GM19455 (cell line): ENCODE measurements around the gene MBP.
"Not testable (repeated sequence)": the region's sequence is repeated elsewhere in the genome, so short reads cannot be mapped to it uniquely, and the experiment has no call there.

Experiments
- ATAC-seq: cut with Tn5 transposase; IDR thresholded peaks from one replicate; pipeline ENCODE4 v1.9.1; 2021; ENCODE audit not compliant: unreplicated experiment

The MBP gene

DNA sequence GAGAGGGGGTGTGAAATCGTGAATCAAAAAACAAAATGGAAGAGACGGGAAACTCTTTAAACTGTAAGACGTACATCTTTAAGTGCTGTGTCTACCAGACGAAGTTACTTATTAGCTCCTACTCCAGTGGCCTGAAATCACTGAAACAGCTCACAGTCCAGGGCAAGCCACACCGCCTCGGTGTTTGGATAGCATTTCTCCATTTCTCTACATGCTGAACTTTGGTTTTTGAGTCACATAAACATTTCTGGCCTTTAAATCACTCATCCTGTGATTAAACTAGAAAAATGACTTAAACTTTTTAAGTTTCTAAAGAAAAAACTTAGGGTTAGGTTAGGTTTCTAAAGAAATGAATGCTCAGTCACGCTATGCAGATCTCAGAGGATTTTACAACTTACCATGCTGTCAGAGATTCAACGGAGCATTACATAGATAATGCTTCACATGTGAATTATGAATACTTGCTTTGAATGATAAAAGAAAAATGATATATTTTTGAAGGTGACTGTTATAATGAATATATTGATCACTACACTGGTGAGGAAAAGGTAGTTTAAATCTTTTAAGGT lies 138.4 kb downstream of the MBP start:
- ATAC-seq = no peak

- ATAC-seq = no peak
Observed at GRCh38 chr18:76993573-76993972, 139.0 kb downstream of the MBP start.

DNA sequence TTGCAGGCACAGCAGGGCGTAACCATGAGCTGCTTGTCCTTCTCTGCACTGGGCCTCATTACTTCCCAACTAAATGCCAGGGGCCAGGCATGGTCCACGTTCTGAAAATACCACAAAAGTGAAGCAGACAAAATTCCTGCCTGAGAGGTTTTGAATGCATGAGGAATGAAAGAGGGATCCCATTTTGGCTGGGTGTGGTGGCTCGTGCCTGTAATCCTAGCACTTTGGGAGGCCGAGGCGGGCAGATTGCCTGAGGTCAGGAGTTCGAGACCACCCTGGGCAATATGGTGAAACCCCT lies 139.5 kb downstream of the MBP start:
- no peak for ATAC-seq

DNA sequence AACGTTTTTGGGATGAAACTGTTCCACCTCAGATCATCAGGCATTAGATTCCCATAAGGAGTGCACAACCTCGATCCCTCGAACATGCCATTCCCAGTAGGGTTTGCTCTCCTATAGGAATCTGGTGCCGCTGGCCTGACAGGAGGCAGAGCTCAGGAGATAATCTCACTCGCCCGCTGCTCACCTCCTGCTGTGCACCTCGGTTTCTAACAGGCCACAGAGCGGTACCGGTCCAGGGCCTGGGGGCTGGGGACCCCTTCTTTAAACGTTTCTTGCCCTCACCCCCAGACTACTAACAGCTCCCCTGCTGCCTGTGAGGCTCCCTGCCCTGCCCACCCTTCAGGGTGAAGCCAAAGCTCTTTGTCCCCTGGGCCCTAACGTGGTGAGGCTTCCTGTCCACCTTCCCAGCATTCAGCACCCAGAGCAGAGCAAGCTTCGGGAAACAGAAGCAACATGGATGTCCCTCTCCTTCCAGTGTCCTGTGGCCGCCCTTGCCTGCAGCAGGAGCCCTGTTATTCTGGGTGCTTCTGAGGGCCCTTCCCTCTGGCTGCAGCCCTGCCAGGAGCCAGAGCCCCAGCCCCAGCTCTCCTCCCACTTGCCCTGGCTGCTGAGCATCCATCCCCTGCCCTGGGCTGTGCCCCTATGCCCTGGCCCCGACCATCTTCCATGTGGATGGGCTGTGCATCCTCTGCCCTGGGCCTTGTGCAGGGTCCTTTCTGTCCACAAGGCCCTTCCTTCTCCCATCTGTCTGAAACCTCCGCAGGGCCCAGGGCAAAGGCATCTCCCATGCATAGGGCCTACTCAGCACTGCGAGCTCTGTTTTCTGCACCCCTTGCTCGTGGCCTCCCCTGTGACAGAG lies 140.1 kb downstream of the MBP start:
- no peak for ATAC-seq

DNA sequence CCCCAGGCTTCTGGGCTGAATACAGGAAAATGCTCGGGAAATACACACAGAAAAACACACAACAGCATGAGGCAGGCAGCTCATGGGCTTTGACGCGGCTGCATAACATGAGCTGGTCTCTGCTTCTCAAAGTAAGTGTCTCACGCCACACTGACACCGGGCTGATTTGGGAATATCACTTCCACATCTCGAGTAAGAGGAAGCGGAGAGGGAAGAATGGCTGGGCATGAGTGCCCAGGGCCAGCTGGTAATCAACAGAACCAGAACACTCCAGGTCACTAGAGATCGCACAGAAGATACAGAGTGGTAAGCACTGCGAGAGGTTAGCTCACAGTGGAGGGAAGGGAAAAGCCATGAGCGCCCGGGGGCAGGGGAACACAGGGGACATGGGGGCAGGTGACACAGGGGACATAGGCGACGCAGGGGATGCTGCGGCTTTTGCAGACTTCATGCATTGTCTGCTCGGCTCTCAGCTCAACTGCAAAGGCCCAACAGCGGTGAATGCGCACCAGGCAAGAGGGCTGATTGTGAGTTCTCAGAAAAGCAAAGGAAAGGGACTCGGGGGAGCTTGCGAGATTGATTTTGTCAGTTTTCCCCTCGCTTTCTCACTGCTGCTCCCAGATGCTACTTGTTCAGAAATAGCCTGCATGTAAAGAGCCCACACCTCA lies 141.4 kb downstream of the MBP start:
- no peak for ATAC-seq

DNA sequence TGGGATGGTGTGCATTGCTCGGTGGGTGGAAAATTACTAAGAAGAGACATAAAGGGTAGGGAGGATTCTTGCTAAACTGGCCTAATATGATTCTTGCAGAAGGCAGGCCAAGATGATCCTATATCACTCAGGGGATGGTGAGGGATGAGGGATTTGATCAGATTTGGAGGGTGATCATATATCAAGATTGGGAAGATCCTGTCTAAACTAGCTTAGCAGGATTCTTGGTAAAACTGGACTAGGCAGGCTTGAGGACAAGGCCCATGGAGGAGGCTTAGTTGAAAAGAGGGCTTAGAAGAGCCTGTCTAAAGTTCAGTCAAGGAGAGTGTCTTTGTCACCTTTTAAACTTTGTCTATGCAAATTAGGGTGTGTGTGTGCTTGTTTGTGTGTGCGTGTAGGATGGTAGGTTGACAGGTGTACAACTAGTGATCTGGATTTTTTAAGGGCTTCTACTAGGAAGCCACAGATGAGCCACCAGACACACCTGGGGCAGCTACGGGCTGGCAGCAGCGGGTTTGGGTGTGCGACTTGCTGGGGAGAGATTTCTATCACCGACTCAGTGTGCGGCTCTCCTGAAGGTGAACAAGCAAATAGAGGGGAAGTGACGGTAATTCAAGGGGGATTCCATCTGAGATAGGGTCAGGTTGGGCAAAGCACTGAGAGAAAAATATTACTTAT lies 142.1 kb downstream of the MBP start:
- ATAC-seq = not testable (repeated sequence)

DNA sequence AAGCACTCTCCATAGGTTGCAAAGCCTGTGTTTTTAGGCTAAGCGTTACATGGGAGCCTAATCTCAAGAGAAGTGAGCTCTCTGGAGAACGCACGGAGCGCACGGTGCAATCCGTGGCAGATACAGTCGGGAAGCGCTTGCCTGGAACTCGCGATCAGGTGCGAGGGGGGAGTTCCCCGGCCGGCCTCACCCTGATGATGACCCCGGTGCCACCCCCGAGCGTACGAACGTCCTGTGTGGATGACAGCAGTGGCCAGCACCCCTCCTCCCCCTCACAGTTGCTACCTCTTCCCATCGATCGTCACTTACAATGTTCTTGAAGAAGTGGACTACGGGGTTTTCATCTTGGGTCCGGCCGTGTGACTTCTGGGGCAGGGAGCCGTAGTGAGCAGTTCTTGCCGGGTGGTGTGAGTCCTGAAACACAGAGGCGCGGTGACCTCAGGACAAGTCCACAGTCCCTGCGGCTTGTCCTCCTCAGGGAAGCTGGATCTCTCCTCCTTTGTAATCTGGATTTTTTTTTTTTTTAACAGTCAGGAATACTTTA lies 142.9 kb downstream of the MBP start:
- no peak for ATAC-seq

DNA sequence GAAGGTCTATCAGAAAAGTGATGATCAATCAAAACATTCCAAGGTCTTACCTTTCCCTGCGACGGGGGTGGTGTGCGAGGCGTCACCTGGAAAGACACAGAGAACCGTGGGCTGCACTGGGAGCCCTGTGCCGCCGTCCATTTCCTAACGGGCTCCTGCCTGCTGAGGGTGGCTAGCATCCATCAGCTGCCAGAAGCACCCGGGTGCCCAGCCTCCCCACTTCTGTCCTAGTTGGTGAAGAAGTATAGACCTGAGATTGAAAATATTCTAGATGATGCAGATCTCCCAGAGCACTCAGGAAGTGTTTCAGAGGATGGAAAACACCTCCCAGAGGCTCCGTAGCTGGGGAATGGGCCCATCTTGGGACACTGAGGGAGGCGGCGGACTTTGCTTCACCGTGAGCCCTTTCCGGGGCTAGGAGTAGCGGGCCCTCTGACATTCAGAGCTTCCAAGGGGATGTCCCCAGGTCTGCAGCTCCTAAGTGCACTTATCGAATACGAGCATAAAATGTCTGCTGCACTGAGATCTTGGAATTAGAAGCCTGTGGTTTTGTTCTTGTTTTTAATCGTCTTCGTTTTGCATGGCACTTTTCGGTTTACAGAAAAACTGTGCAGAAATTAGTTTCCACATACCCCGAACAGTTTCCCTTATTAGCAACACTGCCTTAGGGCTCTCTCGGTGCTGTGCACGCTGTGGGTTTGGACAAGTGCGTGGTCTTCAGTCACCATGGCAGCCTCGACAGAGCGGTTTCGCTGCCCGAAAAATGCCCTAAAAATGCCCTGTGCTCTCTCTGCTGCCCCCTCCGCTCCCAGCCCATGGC lies 143.5 kb downstream of the MBP start:
- no peak for ATAC-seq

- no peak for ATAC-seq
Observed at GRCh38 chr18:76988031-76988826, 144.4 kb downstream of the MBP start.

GRCh38 chr18:76986406-76986805 lies 146.2 kb downstream of the MBP start:
- ATAC-seq = no peak

DNA sequence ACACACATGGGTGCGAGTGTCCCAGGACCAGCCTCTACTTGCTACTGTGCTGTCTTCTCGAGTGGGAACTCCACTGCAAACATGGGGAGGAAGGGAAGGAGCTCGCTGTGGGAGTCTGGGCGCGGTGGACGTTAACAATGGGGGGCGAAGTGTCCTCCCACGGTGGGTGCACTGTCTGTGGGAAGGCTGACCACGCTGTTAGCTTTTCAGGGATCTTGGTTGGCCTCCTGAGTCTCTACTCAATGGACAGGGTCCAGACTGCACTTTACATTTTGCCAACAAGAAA lies 146.7 kb downstream of the MBP start:
- ATAC-seq = no peak

- ATAC-seq = no peak
Observed at GRCh38 chr18:76985156-76985950, 147.2 kb downstream of the MBP start.

- ATAC-seq = no peak
Observed at GRCh38 chr18:76984193-76985155, 148.1 kb downstream of the MBP start.

DNA sequence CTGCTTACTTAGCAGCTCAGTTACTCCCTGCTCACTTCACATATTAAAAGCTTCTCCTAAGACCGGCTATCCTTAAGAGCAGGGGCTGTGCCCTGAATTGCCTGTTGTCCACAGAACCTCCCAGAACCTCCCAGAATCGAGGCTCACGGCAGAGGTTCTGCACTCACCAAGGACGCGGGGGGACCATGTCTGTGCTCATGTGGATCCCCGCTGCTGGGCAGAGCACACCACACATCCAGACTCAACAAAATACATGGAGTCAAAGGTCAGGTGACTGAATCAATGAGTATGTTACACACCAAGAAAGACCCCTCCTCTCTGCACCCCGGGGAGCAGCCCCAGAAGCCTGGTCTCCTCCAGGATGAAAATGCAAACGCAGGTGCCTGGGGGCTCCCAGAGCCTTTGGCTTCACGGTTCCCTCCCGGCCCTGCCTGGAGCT lies 149.0 kb downstream of the MBP start:
- ATAC-seq = no peak

DNA sequence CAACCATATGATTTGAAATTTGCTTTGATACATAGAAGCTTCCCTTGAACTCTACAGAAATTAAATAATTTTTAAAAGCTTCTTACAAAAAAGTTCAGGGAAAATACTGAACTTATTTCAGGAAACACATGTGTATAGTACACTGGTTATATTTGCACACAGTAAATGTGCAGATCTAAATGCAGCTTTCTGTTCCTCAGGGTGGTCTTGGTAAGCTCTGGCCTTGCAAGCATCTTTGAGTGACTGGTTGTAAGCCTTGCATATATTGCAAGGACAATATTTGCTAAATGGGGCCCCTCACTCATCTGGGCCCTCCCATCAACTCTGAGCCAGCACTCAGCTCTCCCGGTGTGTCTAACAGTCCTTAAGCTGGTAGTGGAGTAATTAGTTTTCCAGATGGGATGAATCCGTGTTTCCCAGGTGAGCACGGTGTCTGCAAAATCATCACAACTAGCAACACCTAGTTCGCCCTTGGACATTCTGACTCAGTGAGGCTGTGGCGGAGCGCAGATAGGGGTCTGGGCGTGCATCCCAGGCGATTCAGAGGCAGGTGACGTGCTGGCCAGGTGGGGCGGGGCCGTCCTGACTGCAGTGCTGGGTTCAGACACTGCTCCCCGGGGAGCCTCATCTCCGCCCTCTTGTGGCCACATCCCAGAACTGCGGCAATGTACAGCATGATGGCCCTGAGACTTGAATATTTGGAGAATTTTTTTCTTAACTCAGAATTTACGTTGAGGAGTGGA lies 149.6 kb downstream of the MBP start:
- ATAC-seq = peak; percentile 84

DNA sequence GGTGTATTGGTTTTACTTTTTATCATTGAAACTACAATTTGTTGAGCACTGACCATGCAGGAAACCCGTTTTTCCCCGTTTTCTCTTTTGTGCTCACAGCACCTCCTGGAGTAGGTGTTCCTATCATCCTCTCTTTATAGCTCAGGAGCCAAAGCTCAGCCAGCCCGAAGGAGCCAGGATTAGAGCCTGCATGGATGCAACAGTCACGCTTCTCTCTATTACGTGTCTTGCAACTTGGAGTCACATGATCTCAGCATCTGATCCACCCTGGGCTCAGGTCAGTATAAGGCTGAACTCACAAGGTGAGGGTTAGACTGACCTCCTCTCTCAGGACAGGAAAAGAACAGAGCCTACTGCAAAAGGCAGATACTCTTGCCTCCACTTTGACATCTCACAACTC lies 150.5 kb downstream of the MBP start:
- ATAC-seq = no peak

- ATAC-seq = no peak
Observed at GRCh38 chr18:76981396-76981968, 151.1 kb downstream of the MBP start.
